ENCODE measurements around the gene SMIM14.
A peak's percentile ranks its signal among the peaks of the same experiment; 100 is the strongest.
"Not testable (repeated sequence)": the region's sequence is repeated elsewhere in the genome, so short reads cannot be mapped to it uniquely, and the experiment has no call there.

The SMIM14 gene

GRCh38 chr4:39528061-39528465, 110.6 kb downstream of the SMIM14 start:
- DNase-seq: peak; percentile 24

GRCh38 chr4:39527296-39528060, 111.2 kb downstream of the SMIM14 start, which contains the start of gene UGDH:
TSS of gene UGDH (minus strand) at chr4:39527439. CDS start at chr4:39521512, 5,927 bp downstream.
- peak; percentile 96 for DNase-seq

GRCh38 chr4:39526765-39527295, 111.8 kb downstream of the SMIM14 start:
- peak; percentile 42 for DNase-seq

- DNase-seq: no peak
Observed at GRCh38 chr4:39525822-39526690, 112.6 kb downstream of the SMIM14 start.

- DNase-seq: no peak
Observed at GRCh38 chr4:39524161-39524957, 114.3 kb downstream of the SMIM14 start.

GRCh38 chr4:39522068-39522467, 116.6 kb downstream of the SMIM14 start:
- DNase-seq: no peak

- DNase-seq: no peak
Observed at GRCh38 chr4:39521253-39521919, 117.3 kb downstream of the SMIM14 start.

- DNase-seq: no peak
Observed at GRCh38 chr4:39518484-39518883, 120.2 kb downstream of the SMIM14 start.

GRCh38 chr4:39516407-39516966, 122.2 kb downstream of the SMIM14 start:
- no peak for DNase-seq

- DNase-seq: not testable (repeated sequence)
Observed at GRCh38 chr4:39515669-39516401, 122.8 kb downstream of the SMIM14 start.

- DNase-seq: no peak
Observed at GRCh38 chr4:39514888-39515401, 123.7 kb downstream of the SMIM14 start.

GRCh38 chr4:39514266-39514665, 124.4 kb downstream of the SMIM14 start:
- not testable (repeated sequence) for DNase-seq

GRCh38 chr4:39510348-39510929, 128.2 kb downstream of the SMIM14 start:
- no peak for DNase-seq

- no peak for DNase-seq
Observed at GRCh38 chr4:39505581-39505980, 133.1 kb downstream of the SMIM14 start.

GRCh38 chr4:39504538-39504937, 134.1 kb downstream of the SMIM14 start:
- DNase-seq: no peak

GRCh38 chr4:39502664-39503035, 136.0 kb downstream of the SMIM14 start:
- not testable (repeated sequence) for DNase-seq

GRCh38 chr4:39502019-39502663, 136.5 kb downstream of the SMIM14 start:
- no peak for DNase-seq

- no peak for DNase-seq
Observed at GRCh38 chr4:39498727-39499020, 140.0 kb downstream of the SMIM14 start.

GRCh38 chr4:39497909-39498726, 140.5 kb downstream of the SMIM14 start:
- DNase-seq: no peak

Data from hematopoietic multipotent progenitor cell treated with erythropoietin and hydrocortisone succinate and interleukin-3 and kit ligand, for 6 days (in vitro differentiated cells).